HEK293 (cell line): ENCODE results near the gene PHYH.
A peak's percentile ranks its signal among the peaks of the same experiment; 100 is the strongest.

Source experiments
- CTCF ChIA-PET: fragments of 350-600 bp; formaldehyde crosslinking; extraction: SDS; loops from one replicate; lab custom pipeline; 2021; ENCODE audit warnings: antibody characterized with exemption; lab: Yijun Ruan, JAX
- POLR2A ChIA-PET: fragments of 300-600 bp; formaldehyde crosslinking; extraction: SDS; loops from one replicate; lab custom pipeline; 2020; ENCODE audit warnings: antibody characterized with exemption, inconsistent platforms; lab: Yijun Ruan, JAX
- H3K27ac ChIP-seq: fragments of 200-500 bp; sonication (Bioruptor generic); 2 replicates; pipeline ENCODE4 v1.5.1; 2014; ENCODE audit warnings: low read depth, low read length, control low read depth, inconsistent platforms; ENCODE audit errors: extremely low read depth
- H3K36me3 ChIP-seq, 2 experiments: fragments of 200-500 bp in 1 of 2; sonication (Bioruptor generic) in 1 of 2; 1 replicate in 1 of 2; 2 replicates in 1 of 2; pipeline ENCODE4 v1.5.1; 2014 to 2017; ENCODE audit warnings: inconsistent platforms in 2 of 2, low read length in 2 of 2; ENCODE audit not compliant: control insufficient read depth in 2 of 2, insufficient read depth in 1 of 2
- H3K4me1 ChIP-seq: fragments of 200-500 bp; sonication (Bioruptor generic); 2 replicates; pipeline ENCODE4 v1.5.1; 2014; ENCODE audit warnings: mild to moderate bottlenecking, low read length, inconsistent platforms; ENCODE audit not compliant: control insufficient read depth, insufficient read depth
- H3K4me3 ChIP-seq: 2 replicates; pipeline ENCODE4 v1.5.1; 2011; ENCODE audit warnings: low read depth, mild to moderate bottlenecking, control low read depth, low read length, moderate library complexity
- H3K9me3 ChIP-seq: fragments of 200-500 bp; sonication (Bioruptor generic); 2 replicates; pipeline ENCODE4 v1.5.1; 2014; ENCODE audit warnings: low read depth, low read length, inconsistent platforms; ENCODE audit not compliant: control insufficient read depth, insufficient read depth
- GLI2 ChIP-seq: fragments of 450-650 bp; formaldehyde crosslinking; IDR thresholded peaks from 2 replicates; pipeline ENCODE4; 2017; ENCODE audit warnings: missing biosample characterization, missing genetic modification characterization, low read depth, borderline replicate concordance
- MYNN ChIP-seq: fragments of 450-650 bp; formaldehyde crosslinking; IDR thresholded peaks from 2 replicates; pipeline ENCODE4 v1.5.1; 2016; ENCODE audit warnings: missing biosample characterization, missing genetic modification characterization, borderline replicate concordance
- PRDM10 ChIP-seq: fragments of 450-650 bp; formaldehyde crosslinking; IDR thresholded peaks from 2 replicates; pipeline ENCODE4 v1.5.1; 2016; ENCODE audit warnings: missing biosample characterization, missing genetic modification characterization
- PRDM4 ChIP-seq: fragments of 450-650 bp; formaldehyde crosslinking; IDR thresholded peaks from 2 replicates; pipeline ENCODE4 v1.5.1; 2017; ENCODE audit warnings: missing biosample characterization, missing genetic modification characterization
- SP3 ChIP-seq: fragments of 450-650 bp; formaldehyde crosslinking; IDR thresholded peaks from 2 replicates; pipeline ENCODE4 v1.5.1; 2016; ENCODE audit warnings: missing biosample characterization, missing genetic modification characterization
- ZNF148 ChIP-seq: fragments of 450-650 bp; formaldehyde crosslinking; IDR thresholded peaks from 2 replicates; pipeline ENCODE4 v1.5.0; 2017; ENCODE audit warnings: missing biosample characterization, missing genetic modification characterization, borderline replicate concordance
- ZNF175 ChIP-seq: fragments of 450-650 bp; formaldehyde crosslinking; IDR thresholded peaks from 2 replicates; pipeline ENCODE4 v1.5.1; 2016; ENCODE audit warnings: missing biosample characterization, missing genetic modification characterization
- ZNF223 ChIP-seq: fragments of 450-650 bp; formaldehyde crosslinking; IDR thresholded peaks from 2 replicates; pipeline ENCODE4 v1.5.1; 2016; ENCODE audit warnings: missing biosample characterization, missing genetic modification characterization
- ZNF302 ChIP-seq: fragments of 450-650 bp; formaldehyde crosslinking; IDR thresholded peaks from 2 replicates; pipeline ENCODE4 v1.5.1; 2016; ENCODE audit warnings: missing biosample characterization, missing genetic modification characterization, low read depth
- ZNF426 ChIP-seq: fragments of 450-650 bp; formaldehyde crosslinking; IDR thresholded peaks from 2 replicates; pipeline ENCODE4 v1.5.1; 2017; ENCODE audit warnings: missing biosample characterization, missing genetic modification characterization, mild to moderate bottlenecking, inconsistent platforms, moderate library complexity
- ZNF530 ChIP-seq: fragments of 450-650 bp; formaldehyde crosslinking; IDR thresholded peaks from 2 replicates; pipeline ENCODE4 v1.5.1; 2016; ENCODE audit warnings: low read depth, missing biosample characterization, missing genetic modification characterization
- ZNF600 ChIP-seq: fragments of 450-650 bp; formaldehyde crosslinking; IDR thresholded peaks from 2 replicates; pipeline ENCODE4 v1.5.1; 2016; ENCODE audit warnings: missing biosample characterization, missing genetic modification characterization
- ZNF610 ChIP-seq: fragments of 450-650 bp; formaldehyde crosslinking; IDR thresholded peaks from 2 replicates; pipeline ENCODE4 v1.5.1; 2016; ENCODE audit warnings: missing biosample characterization, missing genetic modification characterization, borderline replicate concordance

Gene PHYH

GRCh38 chr10:13319166-13319565, 19.3 kb upstream of the PHYH start:
- Histone ChIP-seq H3K9me3 (no peaks in the 10 kb centered on the region), H3K27ac (no peak overlapping the region), H3K4me1 (no peaks in the 10 kb centered on the region), H3K36me3 (peaks cover 40 to 55% of the 10 kb centered on the region in 2 experiments; a peak in 2 of 3 replicates), H3K4me3 (no peak overlapping the region)
- CTCF ChIA-PET, result no interaction called here
- TF ChIP-seq ZNF530 (tag by site-specific recombination) (no peak), ZNF302 (tag by site-specific recombination) (no peak), ZNF426 (tag by site-specific recombination) (no peak), GLI2 (tag by site-specific recombination) (no peak), SP3 (no peak), MYNN (tag by site-specific recombination) (no peak), PRDM4 (tag by site-specific recombination) (no peak), ZNF175 (no peak), ZNF610 (no peak), ZNF148 (no peak), ZNF223 (no peak)
- POLR2A ChIA-PET, result no interaction called here

- Histone ChIP-seq H3K36me3 (peaks cover 28 to 38% of the 10 kb centered on the region in 2 experiments; a peak in 2 of 3 replicates), H3K4me1 (no peaks in the 10 kb centered on the region), H3K9me3 (no peaks in the 10 kb centered on the region), H3K4me3 (no peak overlapping the region), H3K27ac (no peak overlapping the region)
- CTCF ChIA-PET, result interaction anchor here (0.6 to 1.2 kb wide), 2 partner anchors 55 to 178 kb away, joined by 3 read pairs; no protein-coding TSS in a partner anchor
- peak; percentile 39 for TF ChIP-seq ZNF600
- no peak for TF ChIP-seq PRDM10
- POLR2A ChIA-PET, result interaction anchor here (2.6 kb wide), 1 partner anchor 15 kb away, joined by 9 read pairs; no protein-coding TSS in a partner anchor
These were observed 17.6 kb upstream of the PHYH start for GRCh38 chr10:13317474-13317873.
